H9 (cell line): Measurements from ENCODE around the gene PEX19. TPM values are rescaled to one million over a fixed set of nuclear protein-coding genes. Genes with fewer than 3 reads are reported as not detected.

Source experiments
- DNase-seq: peaks from one replicate; pipeline ENCODE4 v3.0.0-alpha.2; 2017
- H2AFZ ChIP-seq: one replicate; pipeline ENCODE4 v1.6.1; 2013; ENCODE audit warnings: mild to moderate bottlenecking, low read length, control low read depth, moderate library complexity
- H2AK5ac ChIP-seq: 2 replicates; pipeline ENCODE4 v1.6.1; 2013; ENCODE audit warnings: low read length, control low read depth, mixed read lengths; ENCODE audit not compliant: insufficient read length
- H2BK120ac ChIP-seq: one replicate; pipeline ENCODE4 v1.6.1; 2013; ENCODE audit warnings: low read depth, mild to moderate bottlenecking, low read length, control low read depth, inconsistent platforms; ENCODE audit not compliant: poor library complexity, severe bottlenecking
- H2BK12ac ChIP-seq: 2 replicates; pipeline ENCODE4 v1.6.1; 2013; ENCODE audit warnings: low read length, control low read depth, mixed read lengths, low read depth; ENCODE audit not compliant: insufficient read length
- H2BK15ac ChIP-seq: 2 replicates; pipeline ENCODE4 v1.6.1; 2013; ENCODE audit warnings: low read depth, low read length, control low read depth
- H2BK20ac ChIP-seq: one replicate; pipeline ENCODE4 v1.6.1; 2013; ENCODE audit warnings: low read depth, mild to moderate bottlenecking, low read length, control low read depth, inconsistent platforms; ENCODE audit not compliant: poor library complexity, severe bottlenecking
- H2BK5ac ChIP-seq: 2 replicates; pipeline ENCODE4 v1.6.1; 2013; ENCODE audit warnings: low read length, control low read depth, mixed read lengths; ENCODE audit not compliant: insufficient read length
- H3K14ac ChIP-seq: 2 replicates; pipeline ENCODE4 v1.6.1; 2013; ENCODE audit warnings: low read length, control low read depth; ENCODE audit not compliant: insufficient read depth
- H3K18ac ChIP-seq: 2 replicates; pipeline ENCODE4 v1.6.1; 2013; ENCODE audit warnings: low read depth, mild to moderate bottlenecking, mixed read lengths, low read length, control low read depth; ENCODE audit not compliant: insufficient read length
- H3K23ac ChIP-seq: 2 replicates; pipeline ENCODE4 v1.6.1; 2013; ENCODE audit warnings: low read length, control low read depth, mixed read lengths, low read depth; ENCODE audit not compliant: insufficient read length
- H3K23me2 ChIP-seq: 2 replicates; pipeline ENCODE4 v1.6.1; 2013; ENCODE audit warnings: low read depth, mild to moderate bottlenecking, mixed read lengths, low read length, control low read depth; ENCODE audit not compliant: insufficient read length, poor library complexity, severe bottlenecking
- H3K27ac ChIP-seq: 2 replicates; pipeline ENCODE4 v1.5.1; 2013; ENCODE audit warnings: low read length, control low read depth, mixed read lengths, low read depth; ENCODE audit not compliant: insufficient read length
- H3K27me3 ChIP-seq: 2 replicates; pipeline ENCODE4 v1.6.1; 2013; ENCODE audit warnings: low read length, control low read depth, inconsistent platforms; ENCODE audit not compliant: insufficient read depth
- H3K4ac ChIP-seq: 2 replicates; pipeline ENCODE4 v1.6.1; 2013; ENCODE audit warnings: low read depth, mild to moderate bottlenecking, control low read depth, inconsistent platforms, low read length, moderate library complexity
- H3K4me1 ChIP-seq: 2 replicates; pipeline ENCODE4 v1.6.1; 2013; ENCODE audit warnings: low read length, control low read depth, inconsistent platforms; ENCODE audit not compliant: insufficient read depth
- H3K4me2 ChIP-seq: 2 replicates; pipeline ENCODE4 v1.6.1; 2013; ENCODE audit warnings: low read length, control low read depth, mixed read lengths; ENCODE audit not compliant: insufficient read length, insufficient read depth
- H3K56ac ChIP-seq: 2 replicates; pipeline ENCODE4 v1.6.1; 2013; ENCODE audit warnings: low read depth, mild to moderate bottlenecking, mixed read lengths, low read length, control low read depth; ENCODE audit not compliant: insufficient read length
- H3K79me1 ChIP-seq: 2 replicates; pipeline ENCODE4 v1.6.1; 2013; ENCODE audit warnings: low read depth, mild to moderate bottlenecking, moderate library complexity, low read length, control low read depth, inconsistent platforms; ENCODE audit not compliant: insufficient read depth, poor library complexity, severe bottlenecking
- H3K79me2 ChIP-seq: 2 replicates; pipeline ENCODE4 v1.6.1; 2013; ENCODE audit warnings: low read length, control low read depth, inconsistent platforms; ENCODE audit not compliant: insufficient read depth
- H3K9ac ChIP-seq: 2 replicates; pipeline ENCODE4 v1.6.1; 2013; ENCODE audit warnings: low read length, control low read depth, mixed read lengths; ENCODE audit not compliant: insufficient read length; ENCODE audit errors: extremely low read depth
- H3K9me3 ChIP-seq: one replicate; pipeline ENCODE4 v1.6.1; 2013; ENCODE audit warnings: low read depth, low read length, inconsistent platforms; ENCODE audit not compliant: control insufficient read depth
- H3T11ph ChIP-seq: one replicate; pipeline ENCODE4 v1.6.1; 2013; ENCODE audit warnings: mild to moderate bottlenecking, low read length, control low read depth, inconsistent platforms
- H4K20me1 ChIP-seq: one replicate; pipeline ENCODE4 v1.6.1; 2013; ENCODE audit not compliant: control insufficient read depth, insufficient read length, insufficient read depth
- H4K5ac ChIP-seq: 2 replicates; pipeline ENCODE4 v1.6.1; 2013; ENCODE audit warnings: low read depth, mild to moderate bottlenecking, mixed read lengths, low read length, control low read depth; ENCODE audit not compliant: insufficient read length
- H4K8ac ChIP-seq: replicated peaks from 2 replicates; pipeline ENCODE4 v1.6.1; 2013; ENCODE audit warnings: low read length, control low read depth, mixed read lengths, low read depth; ENCODE audit not compliant: insufficient read length
- H4K91ac ChIP-seq: 2 replicates; pipeline ENCODE4 v1.6.1; 2013; ENCODE audit warnings: low read depth, mild to moderate bottlenecking, moderate library complexity, mixed read lengths, low read length, control low read depth; ENCODE audit not compliant: insufficient read length
- H3K27ac Mint-ChIP-seq, 3 experiments: 2 replicates in 2 of 3; 3 replicates in 1 of 3; pipeline ENCODE4 v1.8.0; 2020 to 2021; ENCODE audit warnings: mixed read lengths in 3 of 3, mild to moderate bottlenecking in 1 of 3, moderate library complexity in 1 of 3
- H3K27me3 Mint-ChIP-seq: 2 replicates; pipeline ENCODE4 v1.8.0; 2021; ENCODE audit warnings: low read depth, mild to moderate bottlenecking, moderate library complexity, mixed read lengths
- H3K36me3 Mint-ChIP-seq, 3 experiments: 2 replicates in 2 of 3; 3 replicates in 1 of 3; pipeline ENCODE4 v1.8.0; 2020 to 2021; ENCODE audit warnings: low read depth in 3 of 3, mixed read lengths in 3 of 3; ENCODE audit not compliant: insufficient read depth in 1 of 3
- H3K4me1 Mint-ChIP-seq, 2 experiments: 2 replicates each; pipeline ENCODE4 v1.8.0; 2020; ENCODE audit warnings: mixed read lengths in 2 of 2
- H3K4me3 Mint-ChIP-seq, 2 experiments: 2 replicates in 1 of 2; 3 replicates in 1 of 2; pipeline ENCODE4 v1.8.0; 2020 to 2021; ENCODE audit warnings: mild to moderate bottlenecking in 2 of 2, mixed read lengths in 2 of 2, moderate library complexity in 1 of 2
- H3K9me3 Mint-ChIP-seq, 2 experiments: 2 replicates in 1 of 2; 3 replicates in 1 of 2; pipeline ENCODE4 v1.8.0; 2020; ENCODE audit warnings: mild to moderate bottlenecking in 2 of 2, mixed read lengths in 2 of 2, moderate library complexity in 1 of 2
- CTCF ChIP-seq: fragments of 200-600 bp; sonication (generic); conservative IDR thresholded peaks from 3 replicates; pipeline ENCODE4 v1.8.0; 2021; ENCODE audit warnings: antibody characterized with exemption, mild to moderate bottlenecking
- WGBS: extraction: QIAGEN DNeasy Blood & Tissue Kit; methylation state at CpG from one replicate; pipeline ENCODE4 v1.1.7; 2013; ENCODE audit warnings: missing lambda C conversion rate, low lambda C conversion rate, mixed read lengths; ENCODE audit not compliant: insufficient read length; ENCODE audit errors: extremely low coverage; 5-methylcytosine and 5-hydroxymethylcytosine counted together
- total RNA-seq: library from RNA; stranded (reverse); gene quantifications from 2 replicates; pipeline ENCODE4 v1.2.1, GENCODE V29; 2021

PEX19 gene
- total RNA-seq, 1 experiment from 2014 or later, result 92.7 TPM

DNA sequence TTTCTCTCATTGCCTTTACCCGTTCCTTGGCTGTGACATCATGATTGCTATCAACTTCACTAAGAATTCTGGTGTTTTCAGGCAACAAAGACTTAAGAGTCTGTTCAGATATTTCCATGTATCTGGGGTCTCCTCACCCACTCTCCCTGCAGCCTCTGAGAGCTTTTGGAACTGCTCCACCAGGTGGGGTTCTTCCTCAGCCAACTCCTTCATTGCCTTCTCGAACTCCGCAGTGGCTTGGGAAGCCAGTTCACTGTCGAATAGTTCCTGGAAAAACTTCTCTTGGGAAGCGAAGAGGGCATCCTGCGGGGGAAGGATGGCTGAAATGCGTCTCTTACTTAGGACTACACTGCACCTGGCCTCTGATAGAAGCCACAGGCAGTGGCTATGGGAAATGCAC is 2.1 kb downstream of the PEX19 start:
- peaks cover 4% of the 10 kb centered on the region for H3K23me2 ChIP-seq
- H3K79me2 ChIP-seq, result peaks cover 5% of the 10 kb centered on the region; the same call in 1 of the 2 replicates
- no peak overlapping the region for H3K4ac ChIP-seq
- H3T11ph ChIP-seq, result no peak overlapping the region
- no peak overlapping the region for H2BK20ac ChIP-seq
- H4K91ac ChIP-seq, result no peak overlapping the region
- H3K4me3 Mint-ChIP-seq, result no peak overlapping the region; a peak in 1 of 5 replicates
- H4K5ac ChIP-seq, result no peak overlapping the region
- H3K4me2 ChIP-seq, result no peak overlapping the region
- peaks cover 24 to 51% (median 51%) of the 10 kb centered on the region in 3 experiments; a peak in 6 of 7 replicates for H3K36me3 Mint-ChIP-seq
- H2AFZ ChIP-seq, result no peak overlapping the region
- no peak overlapping the region for H3K9ac ChIP-seq
- TF ChIP-seq CTCF, result peak; percentile 47; the same call in 2 of the 3 replicates
- no peaks in the 10 kb centered on the region for H4K20me1 ChIP-seq
- peaks cover 14 to 16% of the 10 kb centered on the region in 2 experiments for H3K4me1 Mint-ChIP-seq
- no peak overlapping the region for H3K56ac ChIP-seq
- DNase-seq, result no peak
- H2AK5ac ChIP-seq, result no peak overlapping the region
- H3K18ac ChIP-seq, result no peak overlapping the region
- no peak overlapping the region for H2BK12ac ChIP-seq
- H3K9me3 Mint-ChIP-seq, result no peaks in the 10 kb centered on the region
- H3K9me3 ChIP-seq, result no peaks in the 10 kb centered on the region
- H2BK15ac ChIP-seq, result no peak overlapping the region
- no peak overlapping the region for H3K27ac ChIP-seq
- H3K14ac ChIP-seq, result no peak overlapping the region
- no peak overlapping the region for H3K23ac ChIP-seq
- H2BK5ac ChIP-seq, result no peak overlapping the region
- no peaks in the 10 kb centered on the region for H3K27me3 ChIP-seq
- H3K4me1 ChIP-seq, result 0 out of 2 replicates have a peak, but pooled peaks cover 2% of the 10 kb centered on the region
- no CpG with 5 or more reads among the region's 7 CpGs for WGBS
- no peak overlapping the region for H3K27ac Mint-ChIP-seq
- H2BK120ac ChIP-seq, result no peak overlapping the region
- H4K8ac ChIP-seq, result no peak overlapping the region
- no peaks in the 10 kb centered on the region for H3K79me1 ChIP-seq
- no peaks in the 10 kb centered on the region for H3K27me3 Mint-ChIP-seq
